T1000 (cell line): ENCODE measurements around the gene SFXN5.

ENCODE experiments used
- DNase-seq: peaks from one replicate; lab custom pipeline; 2025; ENCODE audit warnings: mixed read lengths; lab: John Stamatoyannopoulos, UW

The SFXN5 gene

DNA sequence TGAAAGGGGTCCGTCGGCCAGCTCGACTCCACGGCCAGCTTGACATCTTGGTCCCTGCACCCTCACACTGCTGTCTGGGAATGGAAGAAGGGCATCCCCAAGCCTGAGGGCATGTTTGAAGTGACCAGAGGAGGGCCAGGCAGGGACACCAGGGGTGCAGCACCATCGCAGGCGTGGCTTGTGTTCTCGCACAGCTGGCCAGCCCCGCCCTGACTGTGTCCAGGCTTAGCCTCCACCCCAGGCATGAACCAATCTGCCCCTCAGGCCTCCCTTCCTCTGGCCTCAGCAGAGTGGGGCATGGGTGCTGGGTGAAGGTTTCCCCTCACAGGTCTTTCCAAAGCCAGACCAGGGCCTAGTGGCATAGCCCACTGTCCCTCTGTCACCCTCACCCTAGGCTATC lies 129.2 kb downstream of the SFXN5 start:
- DNase-seq: no peak

GRCh38 chr2:72940786-72941185 lies 130.7 kb downstream of the SFXN5 start:
- DNase-seq: peak; percentile 61

- no peak for DNase-seq
Measured at GRCh38 chr2:72940361-72940760, 131.2 kb downstream of the SFXN5 start.

- no peak for DNase-seq
Measured at GRCh38 chr2:72938455-72938854, 133.1 kb downstream of the SFXN5 start.

GRCh38 chr2:72937356-72937669 lies 134.2 kb downstream of the SFXN5 start:
- no peak for DNase-seq

- no peak for DNase-seq
Measured at GRCh38 chr2:72936660-72937355, 134.7 kb downstream of the SFXN5 start.

GRCh38 chr2:72935611-72935957 lies 135.9 kb downstream of the SFXN5 start:
- DNase-seq: no peak

DNA sequence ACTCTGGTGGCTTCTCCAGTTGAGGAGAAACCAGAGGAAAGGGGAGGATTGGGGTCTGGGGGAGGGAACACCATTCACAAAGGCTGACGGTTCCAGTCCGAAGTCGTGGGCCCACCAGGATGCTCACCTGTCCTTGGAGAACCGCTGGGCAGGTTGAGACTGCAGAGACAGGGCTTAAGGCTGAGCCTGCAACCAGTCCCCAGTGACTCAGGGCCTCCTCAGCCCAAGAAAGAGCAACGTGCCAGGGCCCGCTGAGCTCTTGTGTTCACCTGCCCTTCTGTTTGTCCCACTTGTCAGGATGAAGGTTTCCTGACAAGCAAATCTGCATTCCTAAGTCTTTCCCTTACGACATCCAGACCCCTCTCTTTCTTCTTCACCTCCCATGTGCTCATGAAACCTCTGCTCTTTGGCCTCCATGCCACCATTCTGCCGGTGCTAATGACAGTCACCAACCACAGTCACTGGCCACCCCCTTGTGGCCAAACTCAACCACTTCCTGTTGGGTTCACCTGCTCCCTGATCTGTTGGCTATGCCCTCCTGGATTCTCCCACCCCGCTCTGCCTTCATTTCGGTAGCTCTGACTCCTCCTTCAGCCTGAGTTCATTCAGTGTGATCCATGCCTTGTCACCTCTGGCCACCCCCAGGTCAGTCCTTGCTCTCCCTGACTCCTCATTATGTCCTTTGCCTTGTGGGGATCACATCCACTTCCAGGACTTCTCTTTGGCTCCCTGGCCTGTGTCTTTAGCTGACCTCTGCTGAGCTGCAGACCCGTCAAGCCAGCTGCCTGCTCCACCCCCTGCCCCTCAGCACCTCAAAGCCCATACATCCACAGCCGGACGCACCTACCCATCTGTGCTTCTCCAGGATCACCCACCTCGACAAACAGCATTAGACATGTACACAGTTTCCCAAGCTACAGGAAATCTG lies 136.6 kb downstream of the SFXN5 start:
- DNase-seq: no peak

GRCh38 chr2:72933646-72934151 lies 137.8 kb downstream of the SFXN5 start:
- DNase-seq: no peak

DNA sequence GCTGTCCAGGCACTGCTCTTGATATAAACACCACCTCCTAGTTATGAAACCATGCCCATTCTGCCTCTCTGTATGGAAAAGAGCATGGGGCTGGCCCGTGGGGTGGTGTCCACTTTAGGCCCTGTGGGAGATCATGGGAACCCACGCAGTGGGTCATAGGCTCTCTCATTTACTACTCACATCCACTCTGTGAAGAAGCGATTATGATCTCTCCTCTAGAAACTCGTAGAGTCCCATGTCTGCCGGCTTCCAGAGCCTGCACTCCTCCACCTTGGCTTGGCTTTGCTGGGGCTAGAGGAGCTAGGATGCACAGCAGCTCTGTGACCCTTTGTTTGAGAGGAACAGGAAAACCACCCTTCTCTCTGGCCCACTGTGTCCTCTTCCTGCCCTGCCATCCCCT lies 138.3 kb downstream of the SFXN5 start:
- no peak for DNase-seq

GRCh38 chr2:72932805-72933204 lies 138.7 kb downstream of the SFXN5 start:
- DNase-seq: no peak

DNA sequence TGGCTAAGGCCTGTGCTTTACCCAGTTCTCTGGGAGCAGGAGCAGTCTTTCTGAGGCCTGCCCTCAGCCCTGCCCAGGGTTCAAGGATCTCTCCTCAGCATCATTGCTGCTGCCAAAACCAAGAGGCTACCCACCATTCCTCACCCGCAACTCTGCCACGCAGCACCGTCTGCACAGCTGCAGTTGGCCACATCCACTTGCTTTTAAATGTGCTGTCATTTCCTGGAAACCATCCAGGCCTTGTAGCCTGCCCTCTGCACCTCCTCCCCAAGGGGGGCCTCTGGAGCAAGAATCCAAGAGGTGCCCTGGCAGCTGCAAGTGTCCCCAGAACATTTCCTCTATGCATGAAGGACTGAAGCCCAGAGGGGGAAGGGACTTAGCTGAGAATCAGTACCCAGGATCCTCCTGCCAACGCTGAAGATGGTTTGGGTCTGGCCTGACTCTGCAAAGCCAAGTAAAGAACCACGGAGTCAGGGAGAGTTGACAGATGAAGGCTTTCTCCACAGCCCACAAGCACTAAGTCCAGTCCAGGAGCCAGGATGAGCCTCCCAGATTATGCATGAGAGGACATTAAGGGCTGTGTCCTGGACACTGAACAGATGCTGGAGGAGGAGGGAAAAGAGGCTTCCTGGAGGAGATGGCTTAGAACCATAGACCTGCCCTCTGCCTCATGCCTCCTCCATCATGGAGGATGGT lies 139.3 kb downstream of the SFXN5 start:
- peak; percentile 22 for DNase-seq

DNA sequence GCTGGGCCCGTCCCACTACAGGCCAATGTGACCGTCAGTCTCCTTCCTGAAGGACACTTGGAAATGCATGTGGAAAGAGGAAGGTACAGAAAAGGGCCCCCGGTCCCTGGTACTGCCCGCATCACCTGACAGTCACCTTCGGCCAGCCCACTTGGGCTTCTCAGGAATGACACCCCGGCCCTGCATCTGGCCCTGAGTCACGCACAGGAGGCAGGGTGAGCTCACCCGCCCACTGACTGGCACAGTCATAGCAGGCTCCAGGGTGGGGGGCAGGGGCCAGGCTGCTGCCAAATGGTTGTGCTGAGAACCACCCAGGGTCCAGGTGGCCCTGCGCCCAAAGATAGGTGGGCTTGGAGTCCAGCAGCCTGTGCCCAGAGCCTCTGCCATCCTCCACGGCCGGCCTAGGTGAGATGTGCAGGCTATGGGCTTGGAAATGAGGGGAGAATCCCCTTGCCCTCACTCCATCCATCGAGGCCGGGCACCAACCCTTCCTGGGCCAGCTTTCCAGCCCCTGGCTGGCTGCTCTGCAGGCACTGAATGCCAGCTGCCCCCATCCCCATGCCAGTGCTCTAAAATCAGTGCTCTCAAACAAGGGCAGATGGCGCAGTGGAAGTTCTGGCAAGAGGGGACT lies 140.1 kb downstream of the SFXN5 start:
- peak; percentile 38 for DNase-seq

GRCh38 chr2:72929010-72929409 lies 142.5 kb downstream of the SFXN5 start:
- no peak for DNase-seq

DNA sequence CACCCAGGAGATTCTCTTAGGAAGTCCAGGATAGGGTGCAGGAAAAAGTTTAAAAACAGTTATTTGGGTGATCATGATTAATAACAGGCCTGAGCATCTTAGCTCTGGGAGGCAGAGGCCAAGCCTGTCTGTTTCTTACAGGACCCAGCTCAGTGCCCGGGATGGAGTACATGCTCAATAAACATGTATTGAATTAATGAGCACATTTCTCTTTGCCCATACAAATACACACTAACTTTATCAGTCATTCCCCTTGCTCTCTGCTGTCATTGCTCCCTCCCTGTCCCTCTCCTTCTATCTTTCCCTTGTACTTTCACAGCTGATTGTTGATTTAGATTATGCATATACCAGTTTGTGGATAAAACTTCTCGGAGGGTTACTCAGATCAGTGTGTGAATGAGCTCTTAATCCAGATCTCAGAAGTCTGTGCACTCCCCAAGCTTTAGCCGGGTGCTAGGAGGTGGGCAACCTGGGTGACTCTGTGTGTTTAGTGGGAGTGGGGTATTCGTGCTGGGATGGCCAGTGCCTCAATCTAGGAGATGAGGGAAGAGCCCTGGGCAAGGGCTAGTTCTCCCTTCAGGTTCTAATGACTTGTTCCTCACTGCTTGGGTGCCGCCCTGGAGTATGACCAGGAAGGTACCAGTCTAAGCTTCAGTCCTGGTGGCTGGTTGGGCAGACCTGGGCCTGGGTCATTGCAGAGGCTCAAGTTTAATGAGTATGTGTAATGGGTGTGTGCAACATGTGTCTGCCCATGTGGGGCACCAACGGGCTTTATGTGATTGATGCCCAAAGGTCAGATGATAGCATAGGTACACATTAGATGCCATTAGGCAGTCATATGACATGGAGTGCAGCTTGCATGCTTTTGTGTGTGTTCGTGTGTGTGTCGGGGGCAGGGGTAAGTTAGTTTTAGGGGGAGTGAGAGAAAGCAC lies 143.6 kb downstream of the SFXN5 start:
- no peak for DNase-seq

DNA sequence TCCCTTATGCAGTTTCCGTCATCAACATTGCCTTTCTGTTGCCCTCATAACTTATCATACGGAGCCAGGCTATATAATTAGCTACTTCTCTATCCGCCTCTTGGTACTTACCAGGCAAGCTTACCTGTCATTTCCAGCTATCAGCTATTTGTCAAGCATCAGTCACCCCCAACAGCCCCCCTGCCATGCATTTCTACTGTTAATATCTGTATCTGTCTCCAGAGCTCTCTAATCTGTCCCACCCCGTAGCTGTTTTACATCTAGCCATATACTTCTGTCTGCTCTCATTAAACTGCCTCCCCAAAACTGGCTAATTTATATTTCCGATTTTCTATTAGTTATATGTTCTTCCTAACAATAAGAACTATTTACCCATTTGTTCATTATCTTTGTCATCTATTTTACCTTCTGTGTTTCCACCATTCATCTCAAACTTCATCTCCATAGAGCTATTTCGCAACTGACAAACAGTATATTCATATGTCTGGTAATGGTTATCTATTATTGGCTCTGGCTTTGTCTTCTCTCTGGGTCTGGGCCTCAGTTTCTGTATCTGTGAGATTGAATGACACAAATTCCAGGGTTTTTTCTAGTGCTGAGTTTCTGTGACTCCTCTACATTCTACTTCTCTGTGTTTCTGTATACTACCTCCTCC lies 144.6 kb downstream of the SFXN5 start:
- no peak for DNase-seq

DNA sequence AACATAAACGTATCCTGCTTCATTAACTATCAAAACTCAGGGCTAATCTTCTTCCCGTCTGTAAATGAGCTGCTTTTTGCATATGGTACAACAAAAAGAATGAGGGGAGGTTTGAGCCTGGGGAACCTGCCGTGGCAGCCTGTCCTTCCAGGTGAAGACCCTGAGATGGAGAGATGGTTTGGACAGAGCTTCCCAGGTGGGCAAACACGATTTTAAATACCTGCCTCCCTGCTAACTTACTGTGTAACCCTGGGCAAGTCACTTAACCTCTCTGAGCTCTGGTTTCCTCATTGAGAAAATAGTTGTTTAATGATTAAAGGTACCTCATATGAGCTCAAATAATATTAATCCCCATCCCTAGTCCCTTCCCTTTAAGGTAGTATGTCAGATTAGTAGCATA lies 145.1 kb downstream of the SFXN5 start:
- DNase-seq: no peak

- no peak for DNase-seq
Measured at GRCh38 chr2:72925328-72925943, 146.1 kb downstream of the SFXN5 start.

DNA sequence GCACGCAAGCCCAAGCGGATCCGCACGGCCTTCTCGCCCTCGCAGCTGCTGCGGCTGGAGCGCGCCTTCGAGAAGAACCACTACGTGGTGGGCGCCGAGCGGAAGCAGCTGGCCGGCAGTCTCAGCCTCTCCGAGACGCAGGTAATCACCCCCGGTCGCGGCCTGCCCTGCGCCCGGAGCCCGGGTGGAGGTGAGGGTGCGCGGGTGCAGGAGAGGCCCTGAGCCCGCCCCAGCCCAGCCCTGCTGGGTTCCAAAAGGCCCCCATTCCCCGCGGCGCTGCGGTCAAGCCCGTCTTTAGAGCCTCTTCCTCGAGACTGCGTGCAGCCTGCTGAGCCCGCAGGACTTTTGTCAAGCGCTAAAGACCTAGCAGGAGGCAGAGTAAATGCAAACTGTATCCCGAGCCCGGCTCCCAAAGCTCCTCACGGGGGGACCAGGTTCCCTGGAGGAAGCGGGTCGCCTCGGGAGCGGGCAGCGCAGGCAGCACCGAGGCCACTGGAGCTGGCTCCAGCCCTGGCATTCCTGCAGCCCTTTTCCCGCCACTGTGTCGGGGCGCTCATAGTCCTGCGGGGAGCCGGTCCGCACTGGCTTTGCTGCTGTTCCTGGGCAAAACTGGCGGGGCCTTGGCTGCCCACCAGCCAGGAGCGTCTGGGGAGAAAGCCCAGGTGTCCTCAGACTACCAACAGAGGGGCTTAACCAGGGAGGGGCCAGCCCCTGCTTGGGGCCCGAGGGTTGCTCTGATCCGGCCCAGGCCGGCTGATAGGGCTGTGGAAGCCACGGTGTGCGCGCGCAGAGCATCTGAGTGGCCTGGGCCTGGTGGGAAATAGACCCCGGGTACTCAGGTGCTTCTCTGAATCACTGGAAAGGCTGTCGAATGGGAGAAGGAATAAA lies 146.9 kb downstream of the SFXN5 start:
- no peak for DNase-seq
